Skeletal muscle satellite cell (primary cell): Measurements from ENCODE around the gene USH1G.

Source experiments
- H3K27me3 ChIP-seq: 2 replicates; pipeline ENCODE4 v1.7.0; 2013; ENCODE audit warnings: low read length; ENCODE audit not compliant: control insufficient read depth, insufficient read depth
- H3K36me3 ChIP-seq: 2 replicates; pipeline ENCODE4 v1.7.0; 2013; ENCODE audit warnings: mild to moderate bottlenecking, control low read depth, low read length; ENCODE audit not compliant: insufficient read depth
- H3K4me1 ChIP-seq: 2 replicates; pipeline ENCODE4 v1.7.0; 2013; ENCODE audit warnings: low read length; ENCODE audit not compliant: control insufficient read depth, insufficient read depth
- H3K4me2 ChIP-seq: 2 replicates; pipeline ENCODE4 v1.7.0; 2013; ENCODE audit warnings: mild to moderate bottlenecking, low read length
- H3K4me3 ChIP-seq: 2 replicates; pipeline ENCODE4 v1.7.0; 2013; ENCODE audit warnings: low read length
- H3K9ac ChIP-seq: 2 replicates; pipeline ENCODE4 v1.7.0; 2013; ENCODE audit warnings: mild to moderate bottlenecking, low read depth, low read length, moderate library complexity
- H3K9me3 ChIP-seq: replicated peaks from 2 replicates; pipeline ENCODE4 v1.7.0; 2013; ENCODE audit warnings: mild to moderate bottlenecking, control low read depth, low read length

The USH1G gene

DNA sequence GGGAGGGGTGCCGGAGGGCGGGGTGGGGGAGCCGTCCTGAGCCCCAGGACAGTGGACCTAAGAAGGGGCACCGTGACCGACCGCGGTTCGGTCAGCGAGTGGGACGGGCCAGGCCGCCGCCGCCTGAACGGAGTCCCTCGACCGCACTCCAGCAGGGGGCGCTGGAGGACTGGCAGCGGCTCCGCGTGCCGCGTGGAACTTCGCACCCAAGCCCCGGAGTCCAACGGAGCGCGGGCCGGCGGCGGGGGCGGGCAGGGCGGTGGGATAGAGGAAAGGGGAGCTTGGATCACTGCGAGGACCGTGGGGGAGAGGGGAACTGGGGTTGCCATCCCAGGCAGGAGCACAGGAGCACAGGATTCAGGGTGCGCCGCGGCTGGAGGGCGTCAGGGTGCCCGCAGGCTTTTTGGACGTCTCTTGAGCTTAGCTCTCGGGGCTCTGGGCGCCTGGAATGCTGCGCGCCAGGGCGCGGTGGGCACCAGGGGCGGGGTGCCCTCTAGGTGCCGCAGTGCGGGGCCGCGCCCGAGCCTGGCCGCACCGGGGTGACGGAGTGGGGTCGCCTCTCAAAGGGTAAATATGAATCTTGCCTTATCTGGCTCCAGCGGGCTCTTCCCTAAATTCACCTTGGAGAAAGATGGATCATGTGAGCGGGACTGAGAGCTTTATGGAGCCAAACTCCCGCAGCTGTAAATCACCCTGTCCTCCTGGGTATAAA is 639 bp upstream of the USH1G start:
- H3K27me3 ChIP-seq, result peaks cover 77% of the 10 kb centered on the region
- H3K4me2 ChIP-seq, result peak overlapping the region; percentile 71
- H3K36me3 ChIP-seq, result no peaks in the 10 kb centered on the region
- H3K4me1 ChIP-seq, result no peaks in the 10 kb centered on the region
- H3K9me3 ChIP-seq, result no peaks in the 10 kb centered on the region
- H3K9ac ChIP-seq, result no peak overlapping the region
- peak overlapping the region; percentile 34 for H3K4me3 ChIP-seq

- no peak overlapping the region for H3K4me3 ChIP-seq
- H3K4me2 ChIP-seq, result no peak overlapping the region
- H3K9ac ChIP-seq, result no peak overlapping the region
- H3K9me3 ChIP-seq, result no peaks in the 10 kb centered on the region
- H3K36me3 ChIP-seq, result no peaks in the 10 kb centered on the region
- peaks cover 70% of the 10 kb centered on the region for H3K27me3 ChIP-seq
- H3K4me1 ChIP-seq, result no peaks in the 10 kb centered on the region
These were observed 883 bp downstream of the USH1G start for GRCh38 chr17:74922172-74922571.

GRCh38 chr17:74921769-74922168 is 1.3 kb downstream of the USH1G start:
- peaks cover 66% of the 10 kb centered on the region for H3K27me3 ChIP-seq
- no peaks in the 10 kb centered on the region for H3K9me3 ChIP-seq
- H3K4me2 ChIP-seq, result no peak overlapping the region

GRCh38 chr17:74921026-74921681 is 1.9 kb downstream of the USH1G start:
- Histone ChIP-seq H3K4me2 (no peak overlapping the region), H3K4me1 (no peaks in the 10 kb centered on the region), H3K36me3 (no peaks in the 10 kb centered on the region), H3K4me3 (no peak overlapping the region), H3K9me3 (no peaks in the 10 kb centered on the region), H3K9ac (no peak overlapping the region), H3K27me3 (peaks cover 62% of the 10 kb centered on the region)

More at GRCh38 chr17:74921769-74922168, 1.3 kb downstream of the USH1G start:
- Histone ChIP-seq H3K4me3 (no peak overlapping the region), H3K9ac (no peak overlapping the region), H3K4me1 (no peaks in the 10 kb centered on the region), H3K36me3 (no peaks in the 10 kb centered on the region)

DNA sequence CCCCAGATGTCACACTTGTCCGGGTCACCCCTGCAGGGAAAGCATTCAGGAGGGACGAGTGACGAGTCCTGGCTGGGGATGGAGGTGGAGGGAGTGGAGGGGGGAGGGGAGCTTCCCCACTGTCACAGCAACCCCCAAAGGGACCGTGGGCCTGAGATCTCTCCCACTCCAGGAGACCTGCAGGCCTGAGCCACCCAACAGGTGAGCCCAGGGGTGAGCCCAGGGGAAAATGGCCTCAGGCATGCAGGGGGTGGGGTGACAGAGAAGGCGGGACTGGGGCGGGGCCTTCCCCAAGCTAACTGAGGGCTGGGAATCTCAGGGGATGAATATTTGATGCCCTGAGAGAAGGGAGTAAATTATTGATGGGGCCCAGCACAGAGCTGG is 2.4 kb downstream of the USH1G start:
- Histone ChIP-seq H3K36me3 (no peaks in the 10 kb centered on the region), H3K27me3 (peaks cover 57% of the 10 kb centered on the region), H3K4me2 (no peak overlapping the region), H3K9ac (no peak overlapping the region), H3K4me1 (no peaks in the 10 kb centered on the region), H3K9me3 (no peaks in the 10 kb centered on the region), H3K4me3 (no peak overlapping the region)

DNA sequence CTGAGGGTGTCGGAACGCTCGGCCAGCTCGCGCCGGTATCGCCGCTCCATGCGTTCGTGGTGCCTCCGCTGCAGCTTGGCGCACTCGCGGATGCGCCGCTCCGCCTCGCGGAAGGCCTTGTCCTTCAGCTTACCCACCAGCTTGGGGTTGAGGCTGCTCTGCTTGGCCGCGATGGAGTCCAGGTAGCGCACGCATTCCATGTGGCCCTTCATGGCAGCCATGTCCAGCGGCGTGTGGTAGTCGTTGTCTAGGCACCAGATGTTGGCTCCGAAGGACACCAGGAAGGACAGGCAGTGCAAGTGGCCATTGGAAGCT is 2.8 kb downstream of the USH1G start:
- peaks cover 54% of the 10 kb centered on the region for H3K27me3 ChIP-seq
- H3K4me2 ChIP-seq, result no peak overlapping the region
- no peak overlapping the region for H3K9ac ChIP-seq
- no peak overlapping the region for H3K4me3 ChIP-seq
- H3K36me3 ChIP-seq, result no peaks in the 10 kb centered on the region
- no peaks in the 10 kb centered on the region for H3K9me3 ChIP-seq
- H3K4me1 ChIP-seq, result no peaks in the 10 kb centered on the region

DNA sequence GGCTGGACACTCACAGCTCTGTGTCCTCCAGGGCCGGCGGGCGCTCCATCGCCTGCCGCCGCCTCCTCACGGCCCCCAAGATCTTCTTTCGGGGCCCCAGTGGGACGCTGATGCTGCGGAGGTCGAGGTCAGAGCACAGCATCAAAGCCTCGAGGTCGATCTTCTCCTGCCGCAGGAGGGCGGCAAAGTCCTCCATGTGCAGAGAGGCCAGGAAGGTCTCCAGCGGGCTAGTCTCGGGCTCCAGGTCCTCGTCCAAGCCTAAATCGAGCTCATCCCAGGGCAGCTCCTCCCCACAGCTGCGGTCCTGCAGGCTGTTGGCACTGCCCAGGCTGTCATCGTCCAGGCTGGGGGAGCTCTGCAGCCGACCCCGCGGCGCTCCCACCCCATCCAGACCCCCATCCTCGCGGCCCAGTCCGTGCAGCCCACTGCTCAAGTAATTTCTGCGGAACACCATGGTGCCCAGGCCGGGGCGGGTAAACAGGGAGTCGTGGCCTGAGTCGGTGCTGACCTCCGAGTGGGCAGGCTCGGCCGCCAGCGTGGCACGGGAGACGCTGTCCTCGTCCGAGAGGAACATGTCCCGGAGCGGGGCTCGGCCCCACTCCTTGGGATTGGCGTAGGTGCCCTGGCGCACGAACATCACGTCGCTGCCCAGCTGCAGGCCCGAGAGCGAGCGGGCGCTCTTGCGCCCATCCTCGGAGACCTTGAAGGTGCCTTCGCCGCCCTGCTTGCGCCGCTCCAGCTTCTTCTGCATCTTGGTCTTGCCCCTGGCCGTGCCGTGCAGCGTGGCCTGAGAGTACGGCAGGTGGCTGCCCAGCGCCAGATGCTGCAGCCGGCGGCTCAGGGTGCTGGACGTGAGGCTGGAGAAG is 3.4 kb downstream of the USH1G start:
- no peaks in the 10 kb centered on the region for H3K9me3 ChIP-seq
- H3K9ac ChIP-seq, result no peak overlapping the region
- H3K4me1 ChIP-seq, result no peaks in the 10 kb centered on the region
- no peaks in the 10 kb centered on the region for H3K36me3 ChIP-seq
- no peak overlapping the region for H3K4me3 ChIP-seq
- peaks cover 48% of the 10 kb centered on the region for H3K27me3 ChIP-seq
- H3K4me2 ChIP-seq, result no peak overlapping the region

GRCh38 chr17:74918906-74919305 is 4.1 kb downstream of the USH1G start:
- H3K36me3 ChIP-seq, result no peaks in the 10 kb centered on the region
- H3K27me3 ChIP-seq, result peaks cover 40% of the 10 kb centered on the region
- no peaks in the 10 kb centered on the region for H3K9me3 ChIP-seq
- no peak overlapping the region for H3K9ac ChIP-seq
- no peak overlapping the region for H3K4me2 ChIP-seq
- no peak overlapping the region for H3K4me3 ChIP-seq
- H3K4me1 ChIP-seq, result no peaks in the 10 kb centered on the region

DNA sequence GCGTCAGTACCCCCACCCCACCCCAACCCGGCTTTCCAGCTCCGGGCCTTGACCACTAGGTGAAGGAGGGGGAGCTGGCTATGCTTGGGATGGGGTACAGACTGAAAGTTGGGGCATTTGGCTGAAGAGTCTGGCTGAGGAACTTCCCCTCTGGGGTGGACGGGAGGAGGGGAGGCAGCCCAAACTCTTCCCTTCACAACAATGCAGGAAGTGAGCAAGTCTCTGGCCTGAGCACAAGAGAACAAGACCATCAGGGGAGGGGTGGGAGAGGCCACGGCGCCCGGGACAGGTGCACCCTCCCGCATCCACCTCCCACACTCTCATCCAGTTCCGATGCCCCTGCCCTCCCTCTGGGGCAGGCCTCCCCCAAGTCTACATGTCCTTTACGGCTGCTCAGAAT is 5.6 kb downstream of the USH1G start:
- no peak overlapping the region for H3K4me2 ChIP-seq
- H3K9me3 ChIP-seq, result no peaks in the 10 kb centered on the region
- peaks cover 32% of the 10 kb centered on the region for H3K27me3 ChIP-seq
- no peak overlapping the region for H3K4me3 ChIP-seq
- H3K36me3 ChIP-seq, result no peaks in the 10 kb centered on the region
- H3K9ac ChIP-seq, result no peak overlapping the region
- H3K4me1 ChIP-seq, result no peaks in the 10 kb centered on the region

DNA sequence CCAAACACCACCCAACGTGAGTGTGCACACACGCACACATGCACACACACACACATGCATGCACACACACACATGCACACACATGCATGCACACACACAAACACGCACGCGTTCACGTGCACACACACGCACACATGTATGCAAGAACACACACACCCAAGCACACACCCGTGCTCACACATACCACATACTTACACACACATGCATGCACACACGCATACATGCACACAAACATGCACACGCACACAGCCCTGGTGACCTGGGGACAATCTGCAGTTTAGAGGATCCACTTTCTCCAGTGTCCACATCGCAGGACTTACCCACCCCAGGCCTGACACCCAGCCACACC is 6.2 kb downstream of the USH1G start:
- H3K9me3 ChIP-seq, result no peaks in the 10 kb centered on the region
- H3K36me3 ChIP-seq, result no peaks in the 10 kb centered on the region
- H3K4me2 ChIP-seq, result no peak overlapping the region
- no peak overlapping the region for H3K9ac ChIP-seq
- H3K4me1 ChIP-seq, result no peaks in the 10 kb centered on the region
- peaks cover 28% of the 10 kb centered on the region for H3K27me3 ChIP-seq
- H3K4me3 ChIP-seq, result no peak overlapping the region

GRCh38 chr17:74916136-74916850 is 6.8 kb downstream of the USH1G start:
- Histone ChIP-seq H3K9me3 (no peaks in the 10 kb centered on the region), H3K4me1 (no peaks in the 10 kb centered on the region), H3K9ac (no peak overlapping the region), H3K4me2 (no peak overlapping the region), H3K27me3 (peaks cover 23% of the 10 kb centered on the region), H3K36me3 (no peaks in the 10 kb centered on the region), H3K4me3 (no peak overlapping the region)
